LoVo (cell line): ENCODE data around the gene DCAF15.

ENCODE experiments used
- DNase-seq: peaks from one replicate; pipeline ENCODE4 v3.0.0-alpha.2; 2016; ENCODE audit warnings: low spot score

DCAF15 gene

GRCh38 chr19:13976446-13976845 is 24.1 kb downstream of the DCAF15 start:
- no peak for DNase-seq

GRCh38 chr19:13977803-13978202 is 25.5 kb downstream of the DCAF15 start:
- DNase-seq: no peak

- DNase-seq: no peak
These were observed 26.3 kb downstream of the DCAF15 start for GRCh38 chr19:13978351-13979243.

- DNase-seq: no peak
These were observed 26.9 kb downstream of the DCAF15 start for GRCh38 chr19:13979244-13979615.

- no peak for DNase-seq
These were observed 27.4 kb downstream of the DCAF15 start for GRCh38 chr19:13979686-13980085.

- DNase-seq: no peak
These were observed 28.0 kb downstream of the DCAF15 start for GRCh38 chr19:13980340-13980739.

GRCh38 chr19:13981021-13981420 is 28.7 kb downstream of the DCAF15 start:
- no peak for DNase-seq

GRCh38 chr19:13981467-13981866 is 29.2 kb downstream of the DCAF15 start:
- DNase-seq: no peak

GRCh38 chr19:13981988-13982501 is 29.7 kb downstream of the DCAF15 start:
- DNase-seq: no peak

- DNase-seq: no peak
These were observed 30.5 kb downstream of the DCAF15 start for GRCh38 chr19:13982773-13983172.

GRCh38 chr19:13983213-13983889 is 31.0 kb downstream of the DCAF15 start:
- no peak for DNase-seq

GRCh38 chr19:13984186-13984585 is 31.9 kb downstream of the DCAF15 start:
- DNase-seq: no peak

GRCh38 chr19:13984875-13985741 is 32.8 kb downstream of the DCAF15 start:
- DNase-seq: no peak

- no peak for DNase-seq
These were observed 33.5 kb downstream of the DCAF15 start for GRCh38 chr19:13985771-13986347.

GRCh38 chr19:13986348-13986904 is 34.1 kb downstream of the DCAF15 start:
- DNase-seq: no peak

- DNase-seq: no peak
These were observed 35.0 kb downstream of the DCAF15 start for GRCh38 chr19:13987101-13987890.

GRCh38 chr19:13989487-13989886 is 37.2 kb downstream of the DCAF15 start:
- no peak for DNase-seq

GRCh38 chr19:13990085-13990484 is 37.8 kb downstream of the DCAF15 start:
- no peak for DNase-seq

- no peak for DNase-seq
These were observed 39.7 kb downstream of the DCAF15 start for GRCh38 chr19:13992025-13992424.

GRCh38 chr19:13993590-13994300 is 41.4 kb downstream of the DCAF15 start:
- no peak for DNase-seq
